ENCODE results near the gene DIPK1A. TPM values are rescaled to one million over a fixed set of nuclear protein-coding genes. Genes with fewer than 3 reads are reported as not detected.

The DIPK1A gene
- total and polyA plus RNA-seq, 11 donors = 2.8 to 11.6 (median 6.2) TPM

DNA sequence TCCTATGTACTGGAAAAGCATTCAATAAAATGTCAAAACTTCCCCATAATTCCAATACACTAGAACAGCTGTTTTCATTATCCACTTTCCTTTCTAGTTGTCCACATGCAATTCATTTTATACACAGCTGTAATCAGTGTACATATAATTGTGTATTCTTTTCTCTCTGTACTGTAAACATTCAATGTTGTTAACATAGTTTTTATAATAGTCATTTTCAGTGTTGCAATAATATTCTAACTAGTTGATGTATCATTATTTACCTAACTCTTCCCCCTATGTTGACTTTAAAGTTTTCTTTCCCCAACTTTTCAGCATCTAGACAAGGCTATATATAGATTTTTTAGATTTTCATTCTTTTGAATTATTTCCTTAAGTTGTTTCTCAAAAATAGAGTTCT, 44.4 kb downstream of the DIPK1A start:
- Histone ChIP-seq H3K4me1 (peaks cover 0 to 3% (median 0%) of the 10 kb centered on the region in 12 donors), H3K36me3 (no peaks in the 10 kb centered on the region), H3K4me3 (no peak overlapping the region), H3K27ac (no peak overlapping the region), H3K27me3 (no peaks in the 10 kb centered on the region), H3K9me3 (no peaks in the 10 kb centered on the region)
- ATAC-seq (no peak), DNase-seq (no peak)
- TF ChIP-seq, protein P1, sequence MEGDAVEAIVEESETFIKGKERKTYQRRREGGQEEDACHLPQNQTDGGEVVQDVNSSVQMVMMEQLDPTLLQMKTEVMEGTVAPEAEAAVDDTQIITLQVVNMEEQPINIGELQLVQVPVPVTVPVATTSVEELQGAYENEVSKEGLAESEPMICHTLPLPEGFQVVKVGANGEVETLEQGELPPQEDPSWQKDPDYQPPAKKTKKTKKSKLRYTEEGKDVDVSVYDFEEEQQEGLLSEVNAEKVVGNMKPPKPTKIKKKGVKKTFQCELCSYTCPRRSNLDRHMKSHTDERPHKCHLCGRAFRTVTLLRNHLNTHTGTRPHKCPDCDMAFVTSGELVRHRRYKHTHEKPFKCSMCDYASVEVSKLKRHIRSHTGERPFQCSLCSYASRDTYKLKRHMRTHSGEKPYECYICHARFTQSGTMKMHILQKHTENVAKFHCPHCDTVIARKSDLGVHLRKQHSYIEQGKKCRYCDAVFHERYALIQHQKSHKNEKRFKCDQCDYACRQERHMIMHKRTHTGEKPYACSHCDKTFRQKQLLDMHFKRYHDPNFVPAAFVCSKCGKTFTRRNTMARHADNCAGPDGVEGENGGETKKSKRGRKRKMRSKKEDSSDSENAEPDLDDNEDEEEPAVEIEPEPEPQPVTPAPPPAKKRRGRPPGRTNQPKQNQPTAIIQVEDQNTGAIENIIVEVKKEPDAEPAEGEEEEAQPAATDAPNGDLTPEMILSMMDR (IDR thresholded peaks at IDR 0.05) = no peak
- TF ChIP-seq POLR2A (IDR thresholded peaks at IDR 0.05) = no peak
- intact Hi-C loops (cut with DNase I) = no loop called here

DNA sequence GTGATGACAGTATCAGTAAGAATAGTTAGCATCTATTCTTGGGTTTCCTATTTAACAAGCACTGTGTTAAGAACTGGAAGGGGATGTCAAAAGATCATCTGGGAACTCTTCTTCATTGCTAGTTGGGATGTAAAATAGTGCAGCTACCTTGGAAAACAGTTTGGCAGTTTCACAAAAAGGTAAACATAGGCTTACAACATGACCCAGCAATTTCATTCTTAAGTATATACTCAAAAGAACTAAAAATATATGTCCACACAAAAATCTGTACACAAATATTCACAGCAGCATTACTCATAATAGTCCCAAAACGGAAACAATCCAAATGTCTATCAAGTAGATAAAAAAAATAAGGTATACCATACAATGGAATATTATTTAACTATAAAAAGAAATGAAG, 45.7 kb downstream of the DIPK1A start:
- Histone ChIP-seq H3K9me3 (no peaks in the 10 kb centered on the region), H3K27me3 (no peaks in the 10 kb centered on the region), H3K4me1 (peaks cover 0 to 3% (median 0%) of the 10 kb centered on the region in 12 donors), H3K36me3 (no peaks in the 10 kb centered on the region), H3K4me3 (no peak overlapping the region), H3K27ac (no peak overlapping the region)
- no peak for ATAC-seq
- DNase-seq = no peak
- intact Hi-C loops (cut with DNase I) = no loop called here
- 43 to 94% (median 69%) methylated on average over 1 of the region's 1 CpG for WGBS, 4 donors
- TF ChIP-seq, protein P1 (IDR thresholded peaks at IDR 0.05) = no peak
- TF ChIP-seq POLR2A (IDR thresholded peaks at IDR 0.05) = no peak

DNA sequence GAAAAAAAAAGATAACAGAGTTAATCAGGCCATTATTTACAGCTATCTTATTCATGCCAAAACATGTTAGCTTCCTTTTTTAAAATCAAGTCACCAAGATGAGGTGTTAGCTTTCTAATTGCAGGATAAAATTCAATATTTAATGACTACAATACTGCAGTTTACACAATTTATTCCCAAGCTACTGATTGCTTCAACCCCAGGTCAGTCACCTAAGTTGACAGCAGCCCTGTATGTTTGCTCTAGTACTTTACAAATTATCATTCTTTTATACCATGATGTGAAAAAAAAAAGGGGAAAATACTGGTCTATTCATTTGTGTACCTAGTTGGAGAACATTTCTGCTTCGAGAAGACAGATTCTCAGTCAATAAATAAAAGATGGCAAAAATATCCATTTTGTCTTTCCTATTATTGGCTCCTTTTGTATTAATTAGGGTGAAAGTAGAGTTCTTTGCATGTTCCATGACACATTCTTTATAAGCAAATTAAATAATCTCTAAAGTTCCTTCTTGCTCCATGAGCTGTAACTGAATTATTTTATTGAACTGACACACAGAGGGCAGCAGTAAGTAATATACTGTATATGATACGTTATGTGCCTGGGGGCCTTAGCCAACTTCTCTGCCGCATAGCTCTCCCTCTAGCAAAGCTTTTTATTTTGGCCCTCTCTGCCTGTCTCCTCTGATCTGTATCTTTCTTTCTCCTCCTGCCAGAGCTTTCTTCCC, 48.0 kb downstream of the DIPK1A start:
- H3K9me3 ChIP-seq = no peaks in the 10 kb centered on the region
- ATAC-seq (no peak), DNase-seq (no peak)
- no peak overlapping the region for H3K27ac ChIP-seq
- intact Hi-C loops (cut with DNase I) = no loop called here
- TF ChIP-seq, protein P1 (IDR thresholded peaks at IDR 0.05) = no peak
- no peak for TF ChIP-seq POLR2A (IDR thresholded peaks at IDR 0.05)
- 88 to 95% (median 90%) methylated on average over 3 of the region's 3 CpGs for WGBS, 4 donors
- H3K4me1 ChIP-seq = peaks cover 0 to 3% (median 0%) of the 10 kb centered on the region in 12 donors
- H3K36me3 ChIP-seq = no peaks in the 10 kb centered on the region
- H3K27me3 ChIP-seq = no peaks in the 10 kb centered on the region
- no peak overlapping the region for H3K4me3 ChIP-seq

DNA sequence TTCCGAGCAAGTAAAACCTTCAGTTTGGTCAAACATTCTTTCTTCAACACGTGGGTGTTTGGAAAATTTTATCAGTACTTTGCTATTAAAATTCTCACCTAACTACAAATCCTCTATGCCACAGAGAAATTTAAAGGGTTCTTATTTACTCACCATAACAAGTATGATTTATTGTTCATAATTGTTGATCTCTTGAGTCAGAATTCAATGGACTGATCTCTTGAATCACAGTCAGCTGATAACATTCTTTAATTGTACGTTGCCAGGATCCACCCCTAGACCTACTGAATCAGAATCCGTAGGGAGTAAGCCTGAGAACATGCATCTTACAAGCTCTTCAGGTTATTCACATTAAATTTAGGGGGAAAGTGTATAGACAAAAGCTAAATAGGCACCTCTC, 51.2 kb downstream of the DIPK1A start:
- no peaks in the 10 kb centered on the region for H3K27me3 ChIP-seq
- DNase-seq = no peak
- 76 to 88% (median 80%) methylated on average over 4 of the region's 4 CpGs for WGBS, 4 donors
- H3K4me3 ChIP-seq = no peak overlapping the region
- intact Hi-C loops (cut with DNase I) = no loop called here
- peaks cover 0 to under 1% (median 0%) of the 10 kb centered on the region in 12 donors for H3K4me1 ChIP-seq
- H3K27ac ChIP-seq = no peak overlapping the region
- no peak for ATAC-seq
- H3K9me3 ChIP-seq = peaks cover 0 to 8% (median 0%) of the 10 kb centered on the region in 12 donors
- TF ChIP-seq, protein P1 (IDR thresholded peaks at IDR 0.05) = no peak
- no peak for TF ChIP-seq POLR2A (IDR thresholded peaks at IDR 0.05)
- H3K36me3 ChIP-seq = no peaks in the 10 kb centered on the region
